ENCODE data around the gene MS4A6E. TPM values are rescaled to one million over a fixed set of nuclear protein-coding genes. Genes with fewer than 3 reads are reported as not detected.

The MS4A6E gene
- polyA plus RNA-seq, 3 donors = not detected

DNA sequence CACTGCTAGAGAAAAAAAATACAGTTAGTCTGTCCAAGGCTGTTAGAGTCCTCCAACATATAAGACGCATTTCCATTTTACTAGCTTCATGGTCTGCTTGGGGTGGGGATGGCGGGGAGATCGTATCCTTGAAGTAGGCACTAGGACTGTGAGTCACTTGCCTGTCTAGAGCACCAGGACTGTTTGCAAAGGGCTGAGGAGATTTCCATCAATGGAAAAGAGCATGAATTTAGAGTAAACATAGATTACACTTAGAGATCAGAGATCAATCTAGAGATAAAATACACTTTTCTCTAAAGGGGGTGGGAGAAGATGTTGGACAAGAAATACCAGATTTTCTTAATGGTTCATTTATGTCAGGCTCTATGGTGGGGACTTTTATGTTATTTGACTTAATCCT is 49.5 kb downstream of the MS4A6E start:
- Histone ChIP-seq H3K79me2 (ENCODE audit: insufficient read depth, low read length) (peaks cover 32% of the 10 kb centered on the region), H4K20me1 (ENCODE audit: insufficient read depth, low read length) (no peaks in the 10 kb centered on the region), H3K36me3 (replicated peaks in 1 of 2; ENCODE audit: control insufficient read depth in 1 of 2, insufficient read depth in 2 of 2, low read length in 2 of 2) (peaks cover 0 to 6% of the 10 kb centered on the region in 2 donors), H2AFZ (ENCODE audit: insufficient read depth, low read depth, low read length, poor library complexity, severe bottlenecking) (no peak overlapping the region), H3K27ac (ENCODE audit: low read depth in 1 of 2, low read length in 2 of 2) (peak overlapping the region; percentile 95 to 99), H3K4me1 (ENCODE audit: control insufficient read depth in 1 of 2, insufficient read depth in 2 of 2, low read length in 2 of 2) (peaks cover 55 to 76% of the 10 kb centered on the region in 2 donors), H3K9ac (ENCODE audit: insufficient read depth, low read length, poor library complexity, severe bottlenecking) (peak overlapping the region; percentile 90), H3K4me3 (replicated peaks in 1 of 3; ENCODE audit: low read depth in 2 of 3, low read length in 3 of 3) (no peak overlapping the region), H3K4me2 (replicated peaks; ENCODE audit: extremely low read depth, low read length, poor library complexity, severe bottlenecking) (no peak overlapping the region), H3K27me3 (ENCODE audit: control insufficient read depth in 2 of 2, insufficient read depth in 2 of 2, low read length in 2 of 2) (no peaks in the 10 kb centered on the region), H3K9me3 (replicated peaks in 1 of 2; ENCODE audit: control insufficient read depth in 1 of 2, insufficient read depth in 1 of 2, low read length in 2 of 2) (no peaks in the 10 kb centered on the region)
- Mint-ChIP-seq H3K36me3 (peaks cover 22 to 35% of the 10 kb centered on the region in 2 donors), H3K27me3 (ENCODE audit: low read depth in 3 of 3) (peaks cover 0 to 4% (median 0%) of the 10 kb centered on the region in 3 donors), H3K4me1 (peaks cover 73% of the 10 kb centered on the region), H3K4me3 (no peak overlapping the region), H3K9me3 (peaks cover 0 to 8% (median 4%) of the 10 kb centered on the region in 7 donors), H3K27ac (peak overlapping the region; percentile 97 to 100 (median 99))
- DNase-seq = peak in 1 of 3 donors; percentile 35
- WGBS (ENCODE audit: insufficient coverage) = 100% methylated on average over 1 of the region's 3 CpGs
- TF ChIP-seq, protein P1, sequence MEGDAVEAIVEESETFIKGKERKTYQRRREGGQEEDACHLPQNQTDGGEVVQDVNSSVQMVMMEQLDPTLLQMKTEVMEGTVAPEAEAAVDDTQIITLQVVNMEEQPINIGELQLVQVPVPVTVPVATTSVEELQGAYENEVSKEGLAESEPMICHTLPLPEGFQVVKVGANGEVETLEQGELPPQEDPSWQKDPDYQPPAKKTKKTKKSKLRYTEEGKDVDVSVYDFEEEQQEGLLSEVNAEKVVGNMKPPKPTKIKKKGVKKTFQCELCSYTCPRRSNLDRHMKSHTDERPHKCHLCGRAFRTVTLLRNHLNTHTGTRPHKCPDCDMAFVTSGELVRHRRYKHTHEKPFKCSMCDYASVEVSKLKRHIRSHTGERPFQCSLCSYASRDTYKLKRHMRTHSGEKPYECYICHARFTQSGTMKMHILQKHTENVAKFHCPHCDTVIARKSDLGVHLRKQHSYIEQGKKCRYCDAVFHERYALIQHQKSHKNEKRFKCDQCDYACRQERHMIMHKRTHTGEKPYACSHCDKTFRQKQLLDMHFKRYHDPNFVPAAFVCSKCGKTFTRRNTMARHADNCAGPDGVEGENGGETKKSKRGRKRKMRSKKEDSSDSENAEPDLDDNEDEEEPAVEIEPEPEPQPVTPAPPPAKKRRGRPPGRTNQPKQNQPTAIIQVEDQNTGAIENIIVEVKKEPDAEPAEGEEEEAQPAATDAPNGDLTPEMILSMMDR (IDR thresholded peaks at IDR 0.05) = no peak
- intact Hi-C loops (cut with micrococcal nuclease) = loop anchor here in 1 of 2 donors (2.0 kb wide), 1 partner anchor 14 kb away; no protein-coding TSS in a partner anchor

- Histone ChIP-seq H2AFZ (ENCODE audit: insufficient read depth, low read depth, low read length, poor library complexity, severe bottlenecking) (no peak overlapping the region), H3K4me3 (replicated peaks in 1 of 3; ENCODE audit: low read depth in 2 of 3, low read length in 3 of 3) (peak overlapping the region in 2 of 3 experiments; percentile 4 to 87), H3K27ac (ENCODE audit: low read depth in 1 of 2, low read length in 2 of 2) (peak overlapping the region; percentile 95 to 99), H3K9me3 (replicated peaks in 1 of 2; ENCODE audit: control insufficient read depth in 1 of 2, insufficient read depth in 1 of 2, low read length in 2 of 2) (no peaks in the 10 kb centered on the region), H3K9ac (ENCODE audit: insufficient read depth, low read length, poor library complexity, severe bottlenecking) (peak overlapping the region; percentile 90), H3K36me3 (replicated peaks in 1 of 2; ENCODE audit: control insufficient read depth in 1 of 2, insufficient read depth in 2 of 2, low read length in 2 of 2) (peaks cover under 1 to 16% of the 10 kb centered on the region in 2 donors), H3K27me3 (ENCODE audit: control insufficient read depth in 2 of 2, insufficient read depth in 2 of 2, low read length in 2 of 2) (no peaks in the 10 kb centered on the region), H3K4me2 (replicated peaks; ENCODE audit: extremely low read depth, low read length, poor library complexity, severe bottlenecking) (peak overlapping the region; percentile 94), H3K4me1 (ENCODE audit: control insufficient read depth in 1 of 2, insufficient read depth in 2 of 2, low read length in 2 of 2) (peaks cover 52 to 76% of the 10 kb centered on the region in 2 donors), H4K20me1 (ENCODE audit: insufficient read depth, low read length) (no peaks in the 10 kb centered on the region), H3K79me2 (ENCODE audit: insufficient read depth, low read length) (peaks cover 40% of the 10 kb centered on the region)
- Mint-ChIP-seq H3K36me3 (peaks cover 31 to 45% of the 10 kb centered on the region in 2 donors), H3K4me3 (peak overlapping the region; percentile 76 to 94), H3K27me3 (ENCODE audit: low read depth in 3 of 3) (peaks cover 0 to 4% (median 0%) of the 10 kb centered on the region in 3 donors), H3K4me1 (peaks cover 73% of the 10 kb centered on the region), H3K9me3 (peaks cover 0 to 8% (median 4%) of the 10 kb centered on the region in 7 donors), H3K27ac (peak overlapping the region; percentile 97 to 100 (median 99))
- DNase-seq = peak; percentile 97 to 100 (median 97)
- intact Hi-C loops (cut with micrococcal nuclease) = loop anchor here in 1 of 2 donors (2.0 kb wide), 1 partner anchor 15 kb away; no protein-coding TSS in a partner anchor
- TF ChIP-seq, protein P1 (IDR thresholded peaks at IDR 0.05) = no peak
- no CpG with 5 or more reads among the region's 2 CpGs for WGBS (ENCODE audit: insufficient coverage)
These were observed 50.5 kb downstream of the MS4A6E start for GRCh38 chr11:60377401-60378136.

Data from CD14-positive monocyte (primary cell).